Measurements from ENCODE around the gene GPR17. TPM values are rescaled to one million over a fixed set of nuclear protein-coding genes. Genes with fewer than 3 reads are reported as not detected.

Gene GPR17
- total and polyA plus RNA-seq, 5 donors from 2014 or later, result not detected

DNA sequence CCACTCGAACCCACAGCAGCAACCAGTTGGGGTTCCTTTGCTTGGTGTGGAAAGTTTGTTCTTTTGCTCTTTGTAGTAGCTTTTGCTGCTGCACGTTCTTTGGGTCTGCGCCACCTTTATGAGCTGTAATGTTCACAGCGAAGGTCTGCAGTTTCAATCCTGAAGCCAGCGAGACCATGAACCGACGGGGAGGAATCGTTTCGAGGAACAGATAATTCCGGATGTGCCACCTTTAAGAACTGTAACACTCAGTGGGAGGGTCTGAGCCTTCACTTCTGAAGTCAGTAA lies 14.3 kb downstream of the GPR17 start:
- Histone ChIP-seq H3K27ac (ENCODE audit: insufficient read depth, low read length, poor library complexity, severe bottlenecking) (no peak overlapping the region), H3K4me1 (ENCODE audit: control insufficient read depth, insufficient read depth, low read length, poor library complexity, severe bottlenecking) (no peaks in the 10 kb centered on the region), H3K27me3 (ENCODE audit: control insufficient read depth, insufficient read depth, low read length) (peaks cover 11% of the 10 kb centered on the region), H3K4me3 (ENCODE audit: low read depth, low read length) (no peak overlapping the region), H3K36me3 (ENCODE audit: control insufficient read depth, insufficient read depth, low read length) (no peaks in the 10 kb centered on the region), H3K9me3 (ENCODE audit: control insufficient read depth in 2 of 2, low read length in 2 of 2) (no peaks in the 10 kb centered on the region)
- no peak overlapping the region for H3K4me3 Mint-ChIP-seq
- no peak overlapping the region for H3K27ac Mint-ChIP-seq
- peaks cover 3% of the 10 kb centered on the region for H3K36me3 Mint-ChIP-seq
- peaks cover 0 to 3% (median 0%) of the 10 kb centered on the region in 4 donors for H3K4me1 Mint-ChIP-seq
- peaks cover 23% of the 10 kb centered on the region for H3K27me3 Mint-ChIP-seq
- DNase-seq (no peak), ATAC-seq (ENCODE audit: low read depth in 2 of 2) (no peak)
- no peaks in the 10 kb centered on the region for H3K9me3 Mint-ChIP-seq

DNA sequence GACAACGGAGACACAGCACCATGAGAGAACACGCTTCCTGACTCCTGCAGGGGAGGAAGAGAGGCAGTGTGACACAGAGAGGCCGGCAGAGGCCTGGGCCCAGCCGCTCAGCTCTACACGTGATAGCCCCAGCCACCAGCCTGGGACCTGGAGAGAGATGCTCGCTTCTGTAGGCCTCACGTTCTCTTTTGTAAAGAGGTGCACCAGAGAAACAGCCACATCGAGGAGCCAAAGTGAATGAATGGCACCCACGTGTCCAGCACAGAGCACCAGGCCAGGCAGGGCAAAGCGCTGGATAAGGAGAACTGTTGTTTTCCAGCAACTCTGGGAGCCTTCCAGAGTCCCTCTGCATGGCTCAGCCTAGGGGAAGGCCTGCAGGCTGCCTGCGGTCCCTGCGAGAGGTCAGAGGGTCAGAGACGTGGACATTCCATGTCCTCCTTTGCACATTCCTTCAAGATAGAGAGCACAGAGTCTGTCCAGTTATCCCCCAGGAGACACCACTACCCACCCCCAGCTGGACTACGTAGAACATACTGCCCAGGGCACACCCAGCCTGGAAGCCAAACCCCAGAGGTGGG lies 15.2 kb downstream of the GPR17 start:
- H3K36me3 Mint-ChIP-seq, result peaks cover 3% of the 10 kb centered on the region
- DNase-seq, result no peak
- no peak for ATAC-seq (ENCODE audit: low read depth in 2 of 2)
- Histone ChIP-seq H3K4me1 (ENCODE audit: control insufficient read depth, insufficient read depth, low read length, poor library complexity, severe bottlenecking) (no peaks in the 10 kb centered on the region), H3K27me3 (ENCODE audit: control insufficient read depth, insufficient read depth, low read length) (peaks cover 19% of the 10 kb centered on the region), H3K9me3 (ENCODE audit: control insufficient read depth in 2 of 2, low read length in 2 of 2) (no peaks in the 10 kb centered on the region), H3K36me3 (ENCODE audit: control insufficient read depth, insufficient read depth, low read length) (no peaks in the 10 kb centered on the region), H3K4me3 (ENCODE audit: low read depth, low read length) (no peak overlapping the region), H3K27ac (ENCODE audit: insufficient read depth, low read length, poor library complexity, severe bottlenecking) (no peak overlapping the region)
- H3K4me3 Mint-ChIP-seq, result no peak overlapping the region
- H3K9me3 Mint-ChIP-seq, result no peaks in the 10 kb centered on the region
- peaks cover 0 to 3% (median 0%) of the 10 kb centered on the region in 4 donors for H3K4me1 Mint-ChIP-seq
- H3K27ac Mint-ChIP-seq, result no peak overlapping the region
- peaks cover 31% of the 10 kb centered on the region for H3K27me3 Mint-ChIP-seq

DNA sequence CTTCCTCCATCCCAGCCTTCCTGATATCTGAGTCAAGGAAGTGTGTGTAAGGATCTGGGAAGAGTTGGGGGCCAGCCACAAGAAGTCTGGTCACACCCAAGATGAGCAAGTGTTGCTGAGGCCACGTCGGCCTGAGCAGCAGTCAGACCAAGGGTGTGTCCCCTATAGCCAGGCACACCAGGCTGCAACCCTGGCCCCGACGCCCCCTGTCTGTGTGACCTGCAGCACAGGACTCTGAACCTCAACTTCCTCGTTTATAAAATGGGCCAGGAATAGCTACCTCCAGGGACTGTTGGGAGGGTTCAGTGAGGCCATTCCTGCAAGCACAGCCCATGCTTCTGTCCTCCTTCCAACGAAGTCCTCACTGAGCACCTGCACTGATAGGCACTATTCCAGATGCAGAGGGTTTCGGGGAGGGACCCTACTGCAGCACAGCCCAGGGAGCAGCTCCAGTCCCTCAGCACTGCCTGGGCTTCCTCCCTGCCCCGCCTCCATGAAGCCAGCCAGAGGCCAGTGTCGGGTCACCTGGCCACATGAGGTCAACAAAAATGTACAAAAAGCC lies 16.1 kb downstream of the GPR17 start:
- ATAC-seq (ENCODE audit: low read depth in 2 of 2), result no peak
- H3K9me3 Mint-ChIP-seq, result no peaks in the 10 kb centered on the region
- no peak for DNase-seq
- H3K4me1 Mint-ChIP-seq, result peaks cover 0 to 3% (median 0%) of the 10 kb centered on the region in 4 donors
- H3K4me3 ChIP-seq (ENCODE audit: low read depth, low read length), result no peak overlapping the region
- H3K4me3 Mint-ChIP-seq, result no peak overlapping the region
- no peak overlapping the region for H3K27ac ChIP-seq (ENCODE audit: insufficient read depth, low read length, poor library complexity, severe bottlenecking)
- H3K4me1 ChIP-seq (ENCODE audit: control insufficient read depth, insufficient read depth, low read length, poor library complexity, severe bottlenecking), result no peaks in the 10 kb centered on the region
- no peak overlapping the region for H3K27ac Mint-ChIP-seq
- peaks cover 38% of the 10 kb centered on the region for H3K27me3 Mint-ChIP-seq
- peaks cover 22% of the 10 kb centered on the region for H3K27me3 ChIP-seq (ENCODE audit: control insufficient read depth, insufficient read depth, low read length)
- H3K36me3 Mint-ChIP-seq, result peaks cover 3% of the 10 kb centered on the region
- H3K36me3 ChIP-seq (ENCODE audit: control insufficient read depth, insufficient read depth, low read length), result no peaks in the 10 kb centered on the region
- H3K9me3 ChIP-seq (ENCODE audit: control insufficient read depth in 2 of 2, low read length in 2 of 2), result no peaks in the 10 kb centered on the region

DNA sequence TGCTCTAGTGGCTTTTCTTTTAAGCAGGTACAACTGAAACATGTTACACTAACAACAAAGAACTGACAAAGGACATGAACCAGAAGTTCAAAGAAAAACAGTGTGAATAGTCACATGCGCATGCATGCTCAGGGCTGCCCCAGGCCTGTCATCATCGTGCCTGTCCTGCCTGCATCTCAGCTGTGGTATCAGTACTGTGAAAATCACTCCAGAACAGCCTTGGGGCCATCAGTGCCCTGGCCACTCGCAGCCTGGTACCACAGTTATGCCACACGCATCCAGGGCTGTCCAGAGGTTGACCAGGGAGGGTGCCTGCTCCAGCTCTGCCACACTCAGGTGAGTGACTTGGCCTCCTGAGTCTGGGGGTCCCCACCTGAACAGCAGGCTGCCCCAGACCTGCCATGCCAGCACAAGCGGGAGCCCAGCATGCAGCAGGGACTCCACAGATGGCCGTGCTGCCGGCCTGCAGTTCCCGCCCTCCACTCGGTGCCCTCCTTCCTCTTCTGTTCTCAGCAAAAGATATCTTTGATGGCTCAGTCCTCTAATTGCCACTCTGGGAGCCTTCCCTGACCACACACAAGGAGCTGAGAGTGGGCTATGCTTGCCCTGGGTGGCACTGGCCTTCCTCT lies 17.1 kb downstream of the GPR17 start:
- Mint-ChIP-seq H3K9me3 (no peaks in the 10 kb centered on the region), H3K27me3 (peaks cover 47% of the 10 kb centered on the region), H3K27ac (no peak overlapping the region), H3K4me1 (peaks cover 0 to 3% (median 0%) of the 10 kb centered on the region in 4 donors), H3K36me3 (peaks cover 3% of the 10 kb centered on the region), H3K4me3 (no peak overlapping the region)
- H3K4me1 ChIP-seq (ENCODE audit: control insufficient read depth, insufficient read depth, low read length, poor library complexity, severe bottlenecking), result no peaks in the 10 kb centered on the region
- H3K27me3 ChIP-seq (ENCODE audit: control insufficient read depth, insufficient read depth, low read length), result peaks cover 22% of the 10 kb centered on the region
- no peaks in the 10 kb centered on the region for H3K36me3 ChIP-seq (ENCODE audit: control insufficient read depth, insufficient read depth, low read length)
- H3K27ac ChIP-seq (ENCODE audit: insufficient read depth, low read length, poor library complexity, severe bottlenecking), result no peak overlapping the region
- ATAC-seq (ENCODE audit: low read depth in 2 of 2) (no peak), DNase-seq (no peak)
- no peaks in the 10 kb centered on the region for H3K9me3 ChIP-seq (ENCODE audit: control insufficient read depth in 2 of 2, low read length in 2 of 2)
- H3K4me3 ChIP-seq (ENCODE audit: low read depth, low read length), result no peak overlapping the region

DNA sequence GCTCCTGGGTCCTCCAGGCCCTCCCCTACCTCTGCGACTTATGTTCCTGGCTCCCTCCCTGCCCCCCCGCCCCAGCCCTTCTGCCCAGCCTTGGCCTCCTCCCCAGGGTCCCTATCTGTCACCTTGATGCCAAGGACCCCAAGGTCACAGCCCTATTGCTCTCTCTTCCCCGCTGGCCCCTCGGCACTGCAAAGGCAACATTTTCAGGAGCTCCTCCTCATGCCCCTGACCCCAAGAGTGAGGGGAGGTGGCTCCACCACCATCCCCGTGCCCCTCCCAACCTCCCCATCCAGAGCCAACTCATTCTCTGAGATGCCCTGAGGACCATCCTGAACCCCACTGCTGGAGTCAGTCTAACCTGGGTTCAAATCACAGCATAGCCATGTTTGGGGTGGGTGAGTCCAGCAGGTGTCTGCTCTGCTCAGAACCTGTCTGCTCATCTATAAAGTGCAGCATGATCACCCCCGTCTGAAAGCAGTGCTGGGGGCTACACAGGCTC lies 17.7 kb downstream of the GPR17 start:
- Mint-ChIP-seq H3K9me3 (no peaks in the 10 kb centered on the region), H3K36me3 (peaks cover 3% of the 10 kb centered on the region), H3K27me3 (peaks cover 49% of the 10 kb centered on the region), H3K4me3 (no peak overlapping the region), H3K4me1 (peaks cover 0 to 3% (median 0%) of the 10 kb centered on the region in 4 donors), H3K27ac (no peak overlapping the region)
- H3K4me3 ChIP-seq (ENCODE audit: low read depth, low read length), result no peak overlapping the region
- no peaks in the 10 kb centered on the region for H3K36me3 ChIP-seq (ENCODE audit: control insufficient read depth, insufficient read depth, low read length)
- H3K27ac ChIP-seq (ENCODE audit: insufficient read depth, low read length, poor library complexity, severe bottlenecking), result no peak overlapping the region
- no peaks in the 10 kb centered on the region for H3K9me3 ChIP-seq (ENCODE audit: control insufficient read depth in 2 of 2, low read length in 2 of 2)
- H3K27me3 ChIP-seq (ENCODE audit: control insufficient read depth, insufficient read depth, low read length), result peaks cover 22% of the 10 kb centered on the region
- no peak for ATAC-seq (ENCODE audit: low read depth in 2 of 2)
- DNase-seq, result no peak
- H3K4me1 ChIP-seq (ENCODE audit: control insufficient read depth, insufficient read depth, low read length, poor library complexity, severe bottlenecking), result no peaks in the 10 kb centered on the region

DNA sequence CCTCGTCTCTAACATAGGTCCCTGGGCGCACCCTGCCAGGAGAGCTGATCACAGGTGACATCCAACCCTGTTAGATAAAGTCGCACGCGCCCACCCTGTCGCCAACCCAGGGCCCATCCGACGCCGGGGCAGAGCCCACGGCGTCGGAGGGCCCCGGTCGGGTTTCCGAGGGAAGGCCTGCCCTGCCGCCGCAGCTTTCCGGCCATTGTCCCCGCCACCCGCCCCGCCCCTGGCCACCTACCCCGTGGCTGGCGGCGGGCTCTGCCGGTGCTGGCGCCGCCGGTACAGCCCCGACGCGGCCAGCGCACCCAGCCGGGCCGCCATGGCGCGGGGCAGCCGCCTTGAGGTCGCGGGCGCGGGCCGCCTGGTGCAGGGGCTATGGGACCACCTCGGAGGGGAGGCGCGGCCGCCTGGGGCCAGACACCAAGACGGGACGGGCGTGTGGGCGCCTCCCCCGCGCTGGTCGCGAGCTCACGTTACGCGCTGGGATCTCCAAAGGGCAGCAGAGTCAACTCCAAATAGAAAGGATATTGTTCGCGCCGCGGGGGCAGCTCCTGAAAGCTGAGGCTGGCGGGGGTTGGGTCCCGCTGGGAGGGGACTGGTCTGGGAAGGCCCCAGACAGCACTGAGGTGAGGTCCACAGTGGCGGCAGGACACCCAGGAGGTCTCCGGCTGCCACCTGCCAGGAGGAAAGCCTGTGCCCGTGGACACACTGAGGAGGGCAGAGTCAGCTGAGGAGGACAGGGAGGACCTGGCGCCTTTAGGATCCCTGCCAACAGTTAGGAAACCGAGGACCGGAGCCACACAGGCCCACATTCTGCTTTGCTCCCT lies 18.3 kb downstream of the GPR17 start:
- DNase-seq (no peak), ATAC-seq (ENCODE audit: low read depth in 2 of 2) (no peak)
- Mint-ChIP-seq H3K36me3 (peaks cover 3% of the 10 kb centered on the region), H3K4me3 (no peak overlapping the region), H3K9me3 (no peaks in the 10 kb centered on the region), H3K27me3 (peaks cover 55% of the 10 kb centered on the region), H3K27ac (no peak overlapping the region), H3K4me1 (peaks cover 0 to 3% (median 0%) of the 10 kb centered on the region in 4 donors)
- H3K4me3 ChIP-seq (ENCODE audit: low read depth, low read length), result no peak overlapping the region
- no peaks in the 10 kb centered on the region for H3K36me3 ChIP-seq (ENCODE audit: control insufficient read depth, insufficient read depth, low read length)
- no peaks in the 10 kb centered on the region for H3K9me3 ChIP-seq (ENCODE audit: control insufficient read depth in 2 of 2, low read length in 2 of 2)
- H3K27me3 ChIP-seq (ENCODE audit: control insufficient read depth, insufficient read depth, low read length), result peaks cover 24% of the 10 kb centered on the region
- no peaks in the 10 kb centered on the region for H3K4me1 ChIP-seq (ENCODE audit: control insufficient read depth, insufficient read depth, low read length, poor library complexity, severe bottlenecking)
- H3K27ac ChIP-seq (ENCODE audit: insufficient read depth, low read length, poor library complexity, severe bottlenecking), result no peak overlapping the region

DNA sequence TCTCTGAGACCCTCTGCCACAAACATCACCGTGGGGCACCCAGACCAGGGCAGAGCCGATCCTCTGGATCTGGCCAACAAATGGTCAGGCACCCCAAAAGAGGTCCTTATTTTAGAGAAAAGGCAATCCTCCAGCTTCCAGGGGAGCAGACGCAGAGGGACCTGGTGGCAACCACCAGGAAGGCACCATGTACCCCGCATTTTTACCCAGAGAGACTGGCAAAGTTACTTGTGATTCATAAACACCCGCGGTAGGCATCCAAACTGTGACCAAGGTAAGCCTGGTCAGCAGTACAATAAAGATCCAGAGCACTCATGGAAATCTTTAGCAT lies 18.9 kb downstream of the GPR17 start:
- Histone ChIP-seq H3K4me3 (ENCODE audit: low read depth, low read length) (no peak overlapping the region), H3K27ac (ENCODE audit: insufficient read depth, low read length, poor library complexity, severe bottlenecking) (no peak overlapping the region), H3K4me1 (ENCODE audit: control insufficient read depth, insufficient read depth, low read length, poor library complexity, severe bottlenecking) (no peaks in the 10 kb centered on the region), H3K36me3 (ENCODE audit: control insufficient read depth, insufficient read depth, low read length) (no peaks in the 10 kb centered on the region), H3K9me3 (ENCODE audit: control insufficient read depth in 2 of 2, low read length in 2 of 2) (no peaks in the 10 kb centered on the region), H3K27me3 (ENCODE audit: control insufficient read depth, insufficient read depth, low read length) (peaks cover 24% of the 10 kb centered on the region)
- H3K27me3 Mint-ChIP-seq, result peaks cover 56% of the 10 kb centered on the region
- no peak overlapping the region for H3K4me3 Mint-ChIP-seq
- ATAC-seq (ENCODE audit: low read depth in 2 of 2) (no peak), DNase-seq (no peak)
- no peaks in the 10 kb centered on the region for H3K9me3 Mint-ChIP-seq
- peaks cover 3% of the 10 kb centered on the region for H3K36me3 Mint-ChIP-seq
- no peak overlapping the region for H3K27ac Mint-ChIP-seq
- peaks cover 0 to 3% (median 0%) of the 10 kb centered on the region in 4 donors for H3K4me1 Mint-ChIP-seq

Data from CD4-positive, CD25-positive, alpha-beta regulatory T cell (primary cell).